B cell (primary cell): ENCODE measurements around the gene SOX15. TPM values are rescaled to one million over a fixed set of nuclear protein-coding genes. Genes with fewer than 3 reads are reported as not detected.
A peak's percentile ranks its signal among the peaks of the same experiment; 100 is the strongest.

Source experiments
- ATAC-seq: fragments of 200-7000 bp; cut with Tn5 transposase; one replicate; pipeline ENCODE4 v1.10.0; 2021; ENCODE audit warnings: low read depth, mild to moderate bottlenecking, moderate number of reproducible peaks, moderate library complexity
- CTCF ChIA-PET: fragments of 350-600 bp; sonication (Branson Sonifier 250); formaldehyde crosslinking; loops from one replicate; lab custom pipeline; 2021; ENCODE audit warnings: antibody characterized with exemption, inconsistent platforms; lab: Charles Lee
- POLR2A ChIA-PET: fragments of 350-600 bp; sonication (Branson Sonifier 250); formaldehyde crosslinking; loops from one replicate; lab custom pipeline; 2021; ENCODE audit warnings: antibody characterized with exemption; lab: Charles Lee
- DNase-seq: peaks from one replicate; pipeline ENCODE4 v3.0.0; 2013
- H2AFZ ChIP-seq: 2 replicates; pipeline ENCODE4 v1.6.1; 2012; ENCODE audit warnings: mild to moderate bottlenecking, low read depth, low read length; ENCODE audit not compliant: insufficient read depth, poor library complexity, severe bottlenecking
- H3K27ac ChIP-seq, 2 donors: 1 replicate in 1 of 2; 2 replicates in 1 of 2; pipeline ENCODE4 v1.5.1; 2012 to 2013; ENCODE audit warnings: low read length in 2 of 2, mild to moderate bottlenecking in 2 of 2, moderate library complexity in 1 of 2
- H3K27me3 ChIP-seq, 4 experiments: fragments of 200-600 bp in 1 of 4; sonication (generic) in 1 of 4; replicated peaks in 1 of 4; 1 replicate in 2 of 4; 2 replicates in 2 of 4; pipeline versions ENCODE4 v1.6.1 to v1.7.0; 2013 to 2016; ENCODE audit warnings: low read length in 3 of 4, mild to moderate bottlenecking in 2 of 4, mixed read lengths in 1 of 4, moderate library complexity in 1 of 4; ENCODE audit not compliant: insufficient read depth in 4 of 4, control insufficient read depth in 3 of 4; ENCODE audit errors: control extremely low read depth in 1 of 4
- H3K36me3 ChIP-seq, 2 experiments: replicated peaks in 1 of 2; 1 replicate in 1 of 2; 2 replicates in 1 of 2; pipeline versions ENCODE4 v1.6.1 to v1.7.1; 2013; ENCODE audit warnings: low read length in 1 of 2; ENCODE audit not compliant: insufficient read depth in 2 of 2, control insufficient read depth in 1 of 2; ENCODE audit errors: control extremely low read depth in 1 of 2, extremely low read depth in 1 of 2
- H3K4me1 ChIP-seq, 2 donors: fragments of 200-600 bp in 1 of 2; sonication (generic) in 1 of 2; 1 replicate in 1 of 2; 2 replicates in 1 of 2; pipeline versions ENCODE4 v1.5.1 to v1.6.1; 2013 to 2017; ENCODE audit warnings: low read length in 2 of 2; ENCODE audit not compliant: control insufficient read depth in 2 of 2, insufficient read depth in 2 of 2
- H3K4me2 ChIP-seq: replicated peaks from 2 replicates; pipeline ENCODE3; 2012; ENCODE audit warnings: mild to moderate bottlenecking, low read depth, low read length; ENCODE audit not compliant: poor library complexity, severe bottlenecking
- H3K4me3 ChIP-seq, 5 experiments: fragments of 200-600 bp in 1 of 5; sonication (generic) in 1 of 5; 1 replicate in 3 of 5; 2 replicates in 2 of 5; pipeline versions ENCODE4 v1.5.1 to v1.7.0; 2011 to 2016; ENCODE audit warnings: low read length in 4 of 5, mild to moderate bottlenecking in 4 of 5, low read depth in 2 of 5, control low read depth in 1 of 5, moderate library complexity in 1 of 5; ENCODE audit not compliant: insufficient read depth in 1 of 5; ENCODE audit errors: control extremely low read depth in 1 of 5, extremely low read depth in 1 of 5
- H3K79me2 ChIP-seq: fragments of 200-600 bp; sonication (generic); one replicate; pipeline ENCODE4 v1.6.0; 2016; ENCODE audit warnings: low read length; ENCODE audit not compliant: control insufficient read depth, insufficient read depth
- H3K9ac ChIP-seq: fragments of 200-600 bp; sonication (generic); 2 replicates; pipeline ENCODE4 v1.6.1; 2017; ENCODE audit warnings: mild to moderate bottlenecking, low read length, moderate library complexity
- H3K9me3 ChIP-seq, 3 donors: one replicate each; pipeline versions ENCODE4 v1.6.1 to v1.7.1; 2013; ENCODE audit warnings: low read length in 2 of 3; ENCODE audit not compliant: control insufficient read depth in 2 of 3, insufficient read depth in 1 of 3; ENCODE audit errors: control extremely low read depth in 1 of 3
- H4K20me1 ChIP-seq: 2 replicates; pipeline ENCODE4 v1.6.0; 2012; ENCODE audit warnings: mild to moderate bottlenecking, low read length; ENCODE audit not compliant: insufficient read depth, control insufficient read depth, poor library complexity, severe bottlenecking
- H3K27ac Mint-ChIP-seq: one replicate; pipeline ENCODE4 v1.8.0; 2021; ENCODE audit warnings: mixed read lengths
- H3K27me3 Mint-ChIP-seq: one replicate; pipeline ENCODE4 v1.8.0; 2021; ENCODE audit warnings: mixed read lengths
- H3K4me1 Mint-ChIP-seq: one replicate; pipeline ENCODE4 v1.8.0; 2021; ENCODE audit warnings: mixed read lengths
- H3K4me3 Mint-ChIP-seq: one replicate; pipeline ENCODE4 v1.8.0; 2021; ENCODE audit warnings: mixed read lengths
- H3K9me3 Mint-ChIP-seq: one replicate; pipeline ENCODE4 v1.8.0; 2022; ENCODE audit warnings: mixed read lengths; ENCODE audit not compliant: insufficient read depth
- EZH2 ChIP-seq: IDR thresholded peaks from 2 replicates; pipeline ENCODE4 v1.6.1; 2012; ENCODE audit warnings: borderline replicate concordance, low read depth, mild to moderate bottlenecking, moderate library complexity, low read length; ENCODE audit not compliant: insufficient read depth, poor library complexity, severe bottlenecking
- WGBS: methylation state at CpG from one replicate; pipeline ENCODE4 v1.1.5; 2013; ENCODE audit warnings: missing lambda C conversion rate; ENCODE audit not compliant: insufficient coverage; 5-methylcytosine and 5-hydroxymethylcytosine counted together
- intact Hi-C: fragments of 100-400 bp; cut with micrococcal nuclease; formaldehyde crosslinking; loops from one replicate; pipeline ENCODE4 v1.10.0; 2022
- polyA plus RNA-seq: library from polyadenylated mRNA; depleted of rRNA; stranded (reverse); fragments of >200 nt; gene quantifications from 2 replicates; pipeline ENCODE4 v1.2.3, GENCODE V29; 2012
- total RNA-seq, 2 donors: library from RNA; stranded (reverse); fragments of 120-200 nt in 1 of 2; gene quantifications; 1 replicate in 1 of 2; 2 replicates in 1 of 2; pipeline versions ENCODE4 v1.2.3 to v1.2.4, GENCODE V29; 2013 to 2022
- TF ChIP-seq, protein P1 (sequence below): fragments of 200-600 bp; IDR thresholded peaks from one replicate; pipeline ENCODE4 v1.8.0; 2022; ENCODE audit warnings: antibody characterized with exemption, mild to moderate bottlenecking

SOX15 gene
- total and polyA plus RNA-seq, 2 donors (not counting 1 experiment from before 2014, with no cell fraction given): 0.18 to 0.96 TPM

DNA sequence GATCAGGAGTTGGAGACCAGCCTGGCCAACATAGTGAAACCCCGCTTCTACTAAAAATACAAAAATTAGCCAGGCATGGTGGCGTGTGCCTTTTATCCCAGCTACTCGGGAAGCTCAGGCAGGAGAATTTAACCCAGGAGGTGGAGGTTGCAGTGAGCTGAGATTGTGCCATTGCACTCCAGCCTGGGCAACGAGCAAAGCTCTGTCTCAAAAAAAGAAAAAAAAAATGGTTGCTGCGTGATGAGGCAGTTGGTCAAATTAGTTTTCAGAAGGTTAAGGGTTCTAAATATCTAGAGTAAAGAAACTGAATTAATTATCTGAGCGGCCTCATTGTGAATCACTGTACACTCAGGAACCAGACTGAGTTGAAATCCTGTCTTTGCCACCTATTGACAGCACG is 13.9 kb downstream of the SOX15 start:
- 90% methylated on average over 7 of the region's 7 CpGs for WGBS
- H3K9me3 Mint-ChIP-seq: no peaks in the 10 kb centered on the region
- ChIA-PET POLR2A (interaction anchor here (0.7 kb wide), 1 partner anchor 112 kb away, joined by 3 read pairs; the partner anchor contains the start of gene TP53), CTCF (interaction anchor here (0.6 to 4.9 kb wide), 7 partner anchors 8 to 85 kb away, joined by 3 to 21 read pairs (median 4); partner anchors contain the start of genes SENP3 and SOX15)
- H3K4me3 Mint-ChIP-seq: no peak overlapping the region
- H2AFZ ChIP-seq: no peak overlapping the region
- TF ChIP-seq, protein P1, sequence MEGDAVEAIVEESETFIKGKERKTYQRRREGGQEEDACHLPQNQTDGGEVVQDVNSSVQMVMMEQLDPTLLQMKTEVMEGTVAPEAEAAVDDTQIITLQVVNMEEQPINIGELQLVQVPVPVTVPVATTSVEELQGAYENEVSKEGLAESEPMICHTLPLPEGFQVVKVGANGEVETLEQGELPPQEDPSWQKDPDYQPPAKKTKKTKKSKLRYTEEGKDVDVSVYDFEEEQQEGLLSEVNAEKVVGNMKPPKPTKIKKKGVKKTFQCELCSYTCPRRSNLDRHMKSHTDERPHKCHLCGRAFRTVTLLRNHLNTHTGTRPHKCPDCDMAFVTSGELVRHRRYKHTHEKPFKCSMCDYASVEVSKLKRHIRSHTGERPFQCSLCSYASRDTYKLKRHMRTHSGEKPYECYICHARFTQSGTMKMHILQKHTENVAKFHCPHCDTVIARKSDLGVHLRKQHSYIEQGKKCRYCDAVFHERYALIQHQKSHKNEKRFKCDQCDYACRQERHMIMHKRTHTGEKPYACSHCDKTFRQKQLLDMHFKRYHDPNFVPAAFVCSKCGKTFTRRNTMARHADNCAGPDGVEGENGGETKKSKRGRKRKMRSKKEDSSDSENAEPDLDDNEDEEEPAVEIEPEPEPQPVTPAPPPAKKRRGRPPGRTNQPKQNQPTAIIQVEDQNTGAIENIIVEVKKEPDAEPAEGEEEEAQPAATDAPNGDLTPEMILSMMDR: no peak
- no peak for TF ChIP-seq EZH2
- H3K9ac ChIP-seq: no peak overlapping the region
- ATAC-seq: no peak
- H4K20me1 ChIP-seq: peaks cover 61% of the 10 kb centered on the region
- H3K27ac Mint-ChIP-seq: no peak overlapping the region
- no peaks in the 10 kb centered on the region for H3K27me3 ChIP-seq
- H3K36me3 ChIP-seq: peaks cover 22 to 60% of the 10 kb centered on the region in 2 experiments
- H3K4me1 ChIP-seq: peaks cover 43 to 58% of the 10 kb centered on the region in 2 donors
- no peak overlapping the region for H3K27ac ChIP-seq
- intact Hi-C loops: loop anchor here (10.0 kb wide), 1 partner anchor 561 kb away; the partner anchor contains the start of gene RNASEK
- H3K4me2 ChIP-seq: no peak overlapping the region
- no peak for DNase-seq
- no peaks in the 10 kb centered on the region for H3K27me3 Mint-ChIP-seq
- H3K4me1 Mint-ChIP-seq: peaks cover 76% of the 10 kb centered on the region
- H3K79me2 ChIP-seq: peaks cover 44% of the 10 kb centered on the region
- H3K4me3 ChIP-seq: no peak overlapping the region
- no peaks in the 10 kb centered on the region for H3K9me3 ChIP-seq

DNA sequence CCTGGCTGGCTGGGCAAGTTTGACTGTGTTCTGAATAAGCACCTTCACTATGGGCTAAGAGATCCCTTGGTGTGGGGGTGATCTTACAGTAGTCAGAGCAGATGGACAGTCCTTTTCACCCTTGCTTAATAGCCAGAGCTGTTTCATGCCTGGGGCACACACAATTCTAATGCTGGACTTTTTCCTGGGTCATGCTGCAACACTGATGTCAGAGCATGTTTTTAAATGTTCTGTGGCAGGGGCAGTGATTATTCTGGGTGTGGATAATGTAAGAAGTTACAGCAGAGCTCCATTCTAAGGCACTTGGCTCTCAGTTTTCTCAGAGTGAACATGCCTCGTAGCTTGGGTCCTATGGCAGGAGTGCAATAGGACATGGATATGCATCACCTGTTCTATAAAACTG is 14.4 kb downstream of the SOX15 start:
- Histone ChIP-seq H3K79me2 (peaks cover 40% of the 10 kb centered on the region), H3K9me3 (no peaks in the 10 kb centered on the region), H3K4me2 (peak overlapping the region; percentile 89), H2AFZ (no peak overlapping the region), H4K20me1 (peaks cover 61% of the 10 kb centered on the region), H3K36me3 (peaks cover 22 to 63% of the 10 kb centered on the region in 2 experiments), H3K27me3 (no peaks in the 10 kb centered on the region), H3K4me3 (no peak overlapping the region), H3K4me1 (peaks cover 41 to 53% of the 10 kb centered on the region in 2 donors), H3K9ac (no peak overlapping the region), H3K27ac (no peak overlapping the region)
- CTCF ChIA-PET: interaction anchor here (0.6 to 4.9 kb wide), 7 partner anchors 9 to 86 kb away, joined by 3 to 21 read pairs (median 4); partner anchors contain the start of genes SENP3 and SOX15
- Mint-ChIP-seq H3K9me3 (no peaks in the 10 kb centered on the region), H3K4me3 (peak overlapping the region; percentile 94), H3K27ac (peak overlapping the region; percentile 99), H3K27me3 (no peaks in the 10 kb centered on the region), H3K4me1 (peaks cover 71% of the 10 kb centered on the region)
- intact Hi-C loops: loop anchor here (10.0 kb wide), 1 partner anchor 561 kb away; the partner anchor contains the start of gene RNASEK
- no peak for DNase-seq
- POLR2A ChIA-PET: interaction anchor here (0.6 to 2.4 kb wide), 3 partner anchors 9 to 596 kb away, joined by 3 to 15 read pairs (median 6); partner anchors contain the start of genes MPDU1 and TP53
- 82% methylated on average over 1 of the region's 1 CpG for WGBS
- no peak for ATAC-seq
- TF ChIP-seq, protein P1: no peak
- no peak for TF ChIP-seq EZH2
